Measurements from ENCODE around the gene AEBP1. TPM values are rescaled to one million over a fixed set of nuclear protein-coding genes. Genes with fewer than 3 reads are reported as not detected.

The AEBP1 gene
- total and polyA plus RNA-seq, 5 experiments from 2014 or later, result 2.4 to 38.5 (median 10.4) TPM

DNA sequence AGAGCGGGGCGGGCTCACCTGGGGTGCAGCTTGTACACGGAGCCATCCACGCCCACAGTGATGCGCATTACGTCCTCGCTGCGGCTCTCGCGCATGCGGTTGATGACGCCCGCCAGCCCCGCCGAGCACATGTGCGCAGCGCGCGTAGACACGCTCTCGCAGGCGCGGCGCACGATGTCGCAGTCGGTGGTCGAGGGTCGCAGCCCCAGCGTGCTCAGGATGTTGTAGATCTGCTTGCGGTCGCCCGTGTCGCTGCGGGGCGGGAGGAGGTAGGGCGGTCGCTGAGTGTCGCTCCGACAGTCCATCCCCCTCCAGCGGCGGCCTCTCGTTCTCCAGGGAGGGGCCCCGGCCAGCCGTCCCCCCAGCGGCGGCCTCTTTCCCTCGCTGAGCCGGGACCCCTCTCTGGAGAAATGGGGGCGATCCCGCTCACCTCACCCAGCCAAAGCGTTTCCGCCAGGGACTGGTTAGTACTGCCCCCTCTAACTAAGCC is 41.4 kb downstream of the AEBP1 start:
- no peaks in the 10 kb centered on the region for H3K36me3 Mint-ChIP-seq
- ATAC-seq (peak; percentile 81 to 88), DNase-seq (peak in 9 of 10 donors; percentile 40 to 84 (median 75))
- POLR2A ChIA-PET, result interaction anchor here (0.9 to 1.0 kb wide), 3 partner anchors 10 to 56 kb away, joined by 3 read pairs; partner anchors contain the start of gene POLD2
- peaks cover 0 to 1% (median 0%) of the 10 kb centered on the region in 5 donors for H3K27me3 Mint-ChIP-seq
- H3K4me3 Mint-ChIP-seq, result peak overlapping the region; percentile 71 to 87 (median 78)
- no peaks in the 10 kb centered on the region for H3K9me3 Mint-ChIP-seq
- H3K27ac Mint-ChIP-seq, result peak overlapping the region in 8 of 10 donors; percentile 83 to 93 (median 89)
- peaks cover 5 to 13% (median 8%) of the 10 kb centered on the region in 4 donors for H3K4me1 Mint-ChIP-seq

- Mint-ChIP-seq H3K27me3 (peaks cover 0 to 1% (median 0%) of the 10 kb centered on the region in 5 donors), H3K4me3 (peak overlapping the region; percentile 71 to 87 (median 78)), H3K4me1 (peaks cover 5 to 13% (median 8%) of the 10 kb centered on the region in 4 donors), H3K27ac (peak overlapping the region in 8 of 10 donors; percentile 83 to 93 (median 89)), H3K9me3 (no peaks in the 10 kb centered on the region), H3K36me3 (no peaks in the 10 kb centered on the region)
- peak in 8 of 10 donors; percentile 37 to 85 (median 58) for DNase-seq
- ATAC-seq, result peak; percentile 31 to 63
- POLR2A ChIA-PET, result interaction anchor here (1.0 kb wide), 1 partner anchor 55 kb away, joined by 3 read pairs; no protein-coding TSS in a partner anchor
These were observed 42.1 kb downstream of the AEBP1 start for GRCh38 chr7:44145969-44146911.

DNA sequence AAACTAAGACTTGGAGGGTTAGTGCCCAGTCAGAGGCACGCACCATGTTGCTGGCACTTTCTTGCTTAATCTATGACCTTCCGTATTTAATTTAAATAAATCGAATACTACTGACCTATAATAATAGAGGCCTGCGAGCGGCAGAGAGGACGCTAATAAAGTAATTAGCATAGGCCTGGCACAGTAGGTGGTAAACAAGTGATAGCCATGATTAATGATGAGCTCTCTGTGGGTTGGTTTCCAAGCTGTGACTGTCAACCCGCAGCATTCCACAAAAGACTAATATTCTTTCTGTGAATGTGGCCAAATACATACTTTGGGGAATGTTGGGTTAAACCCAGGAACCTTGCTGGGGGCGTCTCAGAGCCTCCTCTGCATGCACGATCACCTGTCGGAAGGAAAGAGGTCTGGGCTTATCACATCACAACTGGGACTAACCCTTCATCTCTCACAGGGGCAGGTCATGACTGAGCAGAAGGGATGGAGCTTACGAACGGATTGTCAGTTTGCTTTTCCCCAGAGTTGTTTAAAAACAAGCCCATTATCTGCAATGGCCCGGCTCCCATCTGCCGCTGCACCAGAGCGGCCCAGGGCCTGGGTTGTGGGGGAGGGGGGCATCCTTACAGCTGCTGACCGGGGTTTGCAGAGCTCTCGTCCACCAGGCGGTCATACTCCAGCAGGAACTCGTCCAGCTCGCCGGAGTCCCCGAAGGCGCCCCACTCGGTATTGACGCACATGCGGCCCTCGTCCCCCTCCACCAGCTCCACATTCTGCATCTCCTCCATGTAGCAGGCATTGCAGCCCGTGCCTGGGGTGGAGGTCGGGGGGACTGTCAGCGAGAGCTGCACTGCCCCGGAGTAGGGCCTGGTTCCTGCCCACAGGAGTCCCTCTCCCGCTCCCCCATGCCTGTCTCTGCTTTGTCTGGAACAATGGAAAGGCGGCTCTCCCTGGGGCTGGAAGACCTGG is 43.2 kb downstream of the AEBP1 start:
- peaks cover 0 to 1% (median 0%) of the 10 kb centered on the region in 5 donors for H3K27me3 Mint-ChIP-seq
- H3K4me3 Mint-ChIP-seq, result peak overlapping the region; percentile 10 to 78 (median 48)
- peak overlapping the region in 4 of 10 donors; percentile 29 to 60 (median 48) for H3K27ac Mint-ChIP-seq

GRCh38 chr7:44148166-44148565 is 44.0 kb downstream of the AEBP1 start:
- Mint-ChIP-seq H3K4me1 (peaks cover 5 to 13% (median 8%) of the 10 kb centered on the region in 4 donors), H3K4me3 (no peak overlapping the region)

More for the DNA sequence above, 43.2 kb downstream of the AEBP1 start:
- peaks cover 5 to 13% (median 8%) of the 10 kb centered on the region in 4 donors for H3K4me1 Mint-ChIP-seq
- DNase-seq, result peak in 2 of 10 donors; percentile 12 to 46
- no peaks in the 10 kb centered on the region for H3K9me3 Mint-ChIP-seq
- POLR2A ChIA-PET, result interaction anchor here (0.5 kb wide), 1 partner anchor 420 kb away, joined by 3 read pairs; no protein-coding TSS in a partner anchor
- H3K36me3 Mint-ChIP-seq, result no peaks in the 10 kb centered on the region
- ATAC-seq, result no peak

GRCh38 chr7:44148961-44149536 is 44.9 kb downstream of the AEBP1 start:
- H3K4me1 Mint-ChIP-seq, result peaks cover 5 to 11% (median 8%) of the 10 kb centered on the region in 4 donors
- H3K27ac Mint-ChIP-seq, result peak overlapping the region in 3 of 10 donors; percentile 22 to 67 (median 38)
- DNase-seq (peak in 2 of 10 donors; percentile 7 to 38), ATAC-seq (no peak)
- H3K36me3 Mint-ChIP-seq, result no peaks in the 10 kb centered on the region
- no peak overlapping the region for H3K4me3 Mint-ChIP-seq
- H3K9me3 Mint-ChIP-seq, result no peaks in the 10 kb centered on the region
- POLR2A ChIA-PET, result no interaction called here
- peaks cover 0 to 1% (median 0%) of the 10 kb centered on the region in 5 donors for H3K27me3 Mint-ChIP-seq

More at GRCh38 chr7:44148166-44148565, 44.0 kb downstream of the AEBP1 start:
- POLR2A ChIA-PET, result no interaction called here
- H3K9me3 Mint-ChIP-seq, result no peaks in the 10 kb centered on the region
- DNase-seq (no peak), ATAC-seq (no peak)
- no peaks in the 10 kb centered on the region for H3K36me3 Mint-ChIP-seq
- H3K27me3 Mint-ChIP-seq, result peaks cover 0 to 1% (median 0%) of the 10 kb centered on the region in 5 donors
- H3K27ac Mint-ChIP-seq, result peak overlapping the region in 2 of 10 donors; percentile 56 to 60

- H3K4me1 Mint-ChIP-seq, result peaks cover 5 to 11% (median 8%) of the 10 kb centered on the region in 4 donors
- ATAC-seq (no peak), DNase-seq (peak in 2 of 10 donors; percentile 13 to 23)
- H3K9me3 Mint-ChIP-seq, result no peaks in the 10 kb centered on the region
- no peak overlapping the region for H3K4me3 Mint-ChIP-seq
- H3K27me3 Mint-ChIP-seq, result peaks cover 0 to 1% (median 0%) of the 10 kb centered on the region in 5 donors
- POLR2A ChIA-PET, result no interaction called here
- H3K27ac Mint-ChIP-seq, result no peak overlapping the region
- H3K36me3 Mint-ChIP-seq, result no peaks in the 10 kb centered on the region
These were observed 45.7 kb downstream of the AEBP1 start for GRCh38 chr7:44149571-44150465.

GRCh38 chr7:44150466-44150832 is 46.3 kb downstream of the AEBP1 start:
- no peaks in the 10 kb centered on the region for H3K27me3 Mint-ChIP-seq
- no peaks in the 10 kb centered on the region for H3K9me3 Mint-ChIP-seq
- H3K27ac Mint-ChIP-seq, result no peak overlapping the region
- DNase-seq, result peak in 1 of 10 donors; percentile 51
- no peak overlapping the region for H3K4me3 Mint-ChIP-seq
- no peaks in the 10 kb centered on the region for H3K36me3 Mint-ChIP-seq
- POLR2A ChIA-PET, result no interaction called here
- ATAC-seq, result no peak
- H3K4me1 Mint-ChIP-seq, result peaks cover under 1 to 6% (median 3%) of the 10 kb centered on the region in 4 donors

GRCh38 chr7:44150966-44151941 is 47.1 kb downstream of the AEBP1 start:
- peaks cover 0 to 2% (median under 1%) of the 10 kb centered on the region in 4 donors for H3K4me1 Mint-ChIP-seq
- H3K27me3 Mint-ChIP-seq, result no peaks in the 10 kb centered on the region
- POLR2A ChIA-PET, result no interaction called here
- H3K4me3 Mint-ChIP-seq, result no peak overlapping the region
- ATAC-seq (no peak), DNase-seq (peak in 1 of 10 donors; percentile 43)
- no peaks in the 10 kb centered on the region for H3K9me3 Mint-ChIP-seq
- H3K27ac Mint-ChIP-seq, result peak overlapping the region in 1 of 10 donors; percentile 66
- H3K36me3 Mint-ChIP-seq, result no peaks in the 10 kb centered on the region

GRCh38 chr7:44151956-44152355 is 47.8 kb downstream of the AEBP1 start:
- Mint-ChIP-seq H3K9me3 (no peaks in the 10 kb centered on the region), H3K27ac (no peak overlapping the region), H3K36me3 (no peaks in the 10 kb centered on the region), H3K4me1 (no peaks in the 10 kb centered on the region), H3K4me3 (no peak overlapping the region), H3K27me3 (no peaks in the 10 kb centered on the region)
- ATAC-seq (no peak), DNase-seq (no peak)
- POLR2A ChIA-PET, result interaction anchor here (0.6 kb wide), 1 partner anchor 337 kb away, joined by 4 read pairs; no protein-coding TSS in a partner anchor

Measured in naive thymus-derived CD8-positive, alpha-beta T cell (primary cell).